Fibroblast of skin of left biceps (primary cell): ENCODE results near the gene PSMA7.
"Not testable (repeated sequence)": the region's sequence is repeated elsewhere in the genome, so short reads cannot be mapped to it uniquely, and the experiment has no call there.

Experiments
- DNase-seq, 2 experiments: peaks; one replicate each; pipeline ENCODE4 v3.0.0-alpha.2; 2013; ENCODE audit warnings: low read depth in 2 of 2

PSMA7 gene

GRCh38 chr20:62155428-62156253 is 12.4 kb upstream of the PSMA7 start:
- DNase-seq = no peak

DNA sequence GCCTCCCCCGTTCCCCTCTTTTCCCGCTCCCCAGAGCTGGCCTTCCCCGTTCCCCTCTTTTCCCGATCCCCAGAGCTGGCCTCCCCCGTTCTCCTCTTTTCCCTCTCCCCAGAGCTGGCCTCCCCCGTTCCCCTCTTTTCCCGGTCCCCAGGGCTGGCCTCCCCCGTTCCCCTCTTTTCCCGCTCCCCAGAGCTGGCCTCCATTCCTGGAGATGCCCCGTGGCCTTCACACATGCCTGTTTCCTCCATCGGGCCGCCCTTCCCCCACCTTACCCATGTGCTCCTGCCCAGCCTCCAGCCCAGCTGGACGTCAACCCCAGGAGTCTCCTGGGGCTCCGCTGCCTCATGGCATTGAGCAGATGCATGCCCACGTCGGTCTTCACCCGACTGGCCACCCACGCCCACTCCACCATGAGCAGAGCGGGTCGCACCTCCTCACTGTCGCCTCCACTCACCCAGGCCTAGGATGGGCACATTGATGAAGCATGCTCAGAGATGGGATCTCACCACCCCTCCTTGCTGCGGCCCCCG is 8.7 kb upstream of the PSMA7 start:
- DNase-seq = no peak

DNA sequence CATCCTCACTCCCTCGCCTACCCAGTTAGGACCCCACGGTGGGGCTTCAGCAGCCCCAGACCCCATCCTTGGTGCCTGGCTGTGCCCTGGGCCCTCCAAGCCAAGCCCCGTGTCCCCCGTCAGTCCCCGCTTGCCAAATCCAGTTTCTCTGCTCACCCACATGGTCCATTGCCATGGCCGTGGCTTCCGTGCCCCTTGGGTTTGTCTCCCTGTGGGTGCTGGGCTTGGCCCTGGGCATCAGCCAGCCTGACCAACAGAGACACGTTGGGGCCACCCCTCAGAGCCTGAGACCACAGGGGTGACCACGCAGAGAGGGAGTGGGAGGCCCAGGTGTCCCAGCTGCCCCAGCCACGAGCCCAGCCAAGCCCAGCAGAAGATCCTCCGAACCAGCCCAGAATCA is 8.0 kb upstream of the PSMA7 start:
- no peak for DNase-seq

- DNase-seq = no peak
Measured at GRCh38 chr20:62150310-62150575, 7.0 kb upstream of the PSMA7 start.

- DNase-seq = no peak
Measured at GRCh38 chr20:62149532-62150309, 6.5 kb upstream of the PSMA7 start.

DNA sequence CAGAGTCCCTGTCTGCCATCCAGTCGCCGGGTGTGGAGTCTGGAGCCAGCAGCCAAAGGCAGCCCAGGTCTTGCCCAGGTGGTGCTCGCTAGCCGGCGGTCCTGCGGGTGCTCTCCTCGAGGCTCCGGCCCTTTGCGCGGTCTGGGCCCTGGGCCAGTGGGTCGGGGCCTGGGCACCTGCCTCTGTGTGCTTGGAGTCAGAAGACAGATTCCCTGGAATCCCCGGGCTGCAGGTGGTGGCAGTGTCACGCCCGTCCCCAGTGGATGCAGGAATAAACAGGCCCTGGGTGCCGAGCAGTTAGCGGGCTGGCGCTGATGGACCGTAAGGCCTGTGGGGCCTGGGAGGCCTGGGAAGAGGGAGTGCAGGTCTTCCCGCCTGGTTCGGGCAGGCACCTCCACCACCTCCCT is 5.7 kb upstream of the PSMA7 start:
- no peak for DNase-seq

- not testable (repeated sequence) for DNase-seq
Measured at GRCh38 chr20:62148383-62148782, 5.2 kb upstream of the PSMA7 start.

- no peak for DNase-seq
Measured at GRCh38 chr20:62147528-62147927, 4.3 kb upstream of the PSMA7 start.

DNA sequence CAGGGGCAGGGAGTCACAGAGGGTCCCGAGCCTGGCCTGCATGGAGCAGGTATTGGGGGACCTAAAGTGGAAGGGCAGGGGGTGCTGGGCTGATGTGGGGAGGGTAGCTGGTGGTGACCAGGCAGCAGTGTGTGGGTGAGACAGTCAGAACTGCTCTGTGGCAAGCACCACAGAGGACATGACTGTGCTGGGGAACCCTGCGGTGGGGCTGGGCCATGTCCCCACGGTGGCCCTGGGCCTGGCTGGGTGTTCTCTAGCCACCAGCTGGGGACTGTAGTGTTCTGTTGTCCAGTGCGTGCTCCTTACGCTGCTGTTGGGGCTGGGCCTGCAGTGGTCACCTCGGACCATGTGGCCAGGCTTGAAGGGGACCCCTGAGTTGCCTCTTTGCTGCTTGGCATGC is 3.9 kb upstream of the PSMA7 start:
- no peak for DNase-seq

GRCh38 chr20:62146019-62146755 is 3.0 kb upstream of the PSMA7 start:
- DNase-seq = no peak

GRCh38 chr20:62145688-62146018 is 2.5 kb upstream of the PSMA7 start:
- no peak for DNase-seq

DNA sequence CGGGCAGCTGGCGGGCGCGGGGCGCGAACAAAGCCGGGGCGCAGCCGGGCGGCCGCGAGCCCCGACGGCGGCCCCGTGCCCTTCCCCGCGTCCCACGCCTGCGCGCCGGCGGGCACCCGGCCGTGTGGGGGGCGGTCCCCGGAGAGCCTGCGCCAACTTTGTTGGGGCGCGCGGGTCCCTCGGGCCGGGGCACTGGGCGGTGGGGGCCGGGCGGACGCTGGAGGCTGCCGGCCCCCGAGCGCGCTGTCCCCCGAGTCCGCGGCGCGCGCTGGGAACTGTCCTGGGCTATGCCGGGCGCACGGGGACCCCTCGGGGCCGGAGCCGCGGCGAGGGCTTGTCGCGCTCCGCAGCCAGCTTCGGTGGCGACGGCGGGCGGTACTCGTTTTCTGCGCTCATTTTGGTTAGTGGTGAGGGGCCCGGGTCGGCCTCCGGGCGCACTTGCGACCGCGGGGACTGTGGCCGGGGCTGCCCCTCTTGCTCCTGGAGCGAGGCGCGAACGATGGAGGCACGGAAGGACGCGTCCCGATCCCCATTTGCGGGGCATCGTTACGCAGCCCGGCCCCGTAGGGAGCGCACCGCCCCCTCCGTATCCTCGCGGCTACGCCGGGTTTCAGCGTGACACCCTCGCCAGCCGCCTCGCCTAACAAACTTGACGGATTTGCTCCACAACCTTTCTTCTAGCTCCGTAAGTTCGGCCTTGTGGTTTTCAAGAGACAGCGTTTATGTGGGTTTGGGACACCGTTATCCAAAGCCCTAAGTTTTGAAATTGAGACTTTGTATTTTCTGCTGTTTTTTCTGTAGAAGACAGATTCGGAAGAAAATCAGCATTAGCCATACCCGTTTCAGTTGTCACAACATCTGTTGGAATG is 997 bp upstream of the PSMA7 start:
- DNase-seq = no peak

GRCh38 chr20:62142252-62143080 is 728 bp downstream of the PSMA7 start:
- DNase-seq = no peak

- DNase-seq = no peak
Measured at GRCh38 chr20:62141397-62142251, 1.6 kb downstream of the PSMA7 start.

DNA sequence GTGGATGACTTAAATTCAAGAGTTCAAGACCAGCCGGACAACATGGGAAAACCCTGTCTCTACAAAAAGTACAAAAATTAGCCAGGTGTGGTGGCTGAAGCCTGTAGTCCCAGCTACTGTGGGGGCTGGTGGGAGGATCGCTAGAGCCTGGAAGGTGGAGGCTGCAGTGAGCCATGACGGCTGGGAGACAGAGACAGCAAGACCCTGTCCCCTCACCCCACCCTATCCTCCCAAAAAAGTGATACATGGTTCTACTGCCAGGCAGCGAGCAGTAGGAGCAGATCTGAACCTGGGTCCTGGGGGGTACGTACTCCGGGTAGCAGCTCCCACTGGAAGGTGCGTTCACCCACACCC is 2.2 kb downstream of the PSMA7 start:
- DNase-seq = no peak

- no peak for DNase-seq
Measured at GRCh38 chr20:62139636-62140035, 3.6 kb downstream of the PSMA7 start.

DNA sequence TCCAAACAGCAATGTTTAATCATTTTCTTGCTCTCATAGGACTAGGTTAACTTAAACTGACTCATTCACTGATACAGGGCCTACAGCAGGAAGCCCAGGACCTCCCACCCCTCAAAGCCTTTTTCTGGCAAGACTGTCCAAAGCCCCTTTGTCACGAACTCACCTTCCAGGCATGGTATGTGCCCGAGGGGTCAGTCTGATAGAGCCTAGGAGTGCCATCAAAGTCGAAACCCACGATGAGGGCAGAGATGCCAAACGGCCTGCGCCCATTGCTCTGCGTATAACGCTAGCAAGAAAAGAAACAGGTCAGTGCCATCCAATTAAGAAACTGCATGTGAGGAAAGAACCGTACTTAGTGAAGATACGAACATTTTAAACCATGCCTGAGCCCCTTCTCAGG is 4.3 kb downstream of the PSMA7 start:
- no peak for DNase-seq

DNA sequence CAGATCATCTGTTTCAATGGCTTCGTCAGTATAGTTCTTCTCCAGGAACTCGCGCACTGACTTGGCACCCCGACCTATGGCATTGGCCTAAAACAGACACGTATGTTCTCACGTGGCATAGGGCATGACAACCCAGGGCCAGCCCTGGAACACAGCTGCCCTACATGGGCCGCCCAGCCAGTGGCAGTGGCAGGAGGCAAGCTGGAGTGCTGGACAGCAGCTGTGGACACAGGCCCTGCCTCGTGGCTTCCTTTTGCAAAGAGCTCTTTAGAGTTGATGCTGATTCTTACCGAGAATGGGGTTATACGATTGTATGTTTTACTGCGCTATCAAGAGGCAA is 5.0 kb downstream of the PSMA7 start:
- no peak for DNase-seq

DNA sequence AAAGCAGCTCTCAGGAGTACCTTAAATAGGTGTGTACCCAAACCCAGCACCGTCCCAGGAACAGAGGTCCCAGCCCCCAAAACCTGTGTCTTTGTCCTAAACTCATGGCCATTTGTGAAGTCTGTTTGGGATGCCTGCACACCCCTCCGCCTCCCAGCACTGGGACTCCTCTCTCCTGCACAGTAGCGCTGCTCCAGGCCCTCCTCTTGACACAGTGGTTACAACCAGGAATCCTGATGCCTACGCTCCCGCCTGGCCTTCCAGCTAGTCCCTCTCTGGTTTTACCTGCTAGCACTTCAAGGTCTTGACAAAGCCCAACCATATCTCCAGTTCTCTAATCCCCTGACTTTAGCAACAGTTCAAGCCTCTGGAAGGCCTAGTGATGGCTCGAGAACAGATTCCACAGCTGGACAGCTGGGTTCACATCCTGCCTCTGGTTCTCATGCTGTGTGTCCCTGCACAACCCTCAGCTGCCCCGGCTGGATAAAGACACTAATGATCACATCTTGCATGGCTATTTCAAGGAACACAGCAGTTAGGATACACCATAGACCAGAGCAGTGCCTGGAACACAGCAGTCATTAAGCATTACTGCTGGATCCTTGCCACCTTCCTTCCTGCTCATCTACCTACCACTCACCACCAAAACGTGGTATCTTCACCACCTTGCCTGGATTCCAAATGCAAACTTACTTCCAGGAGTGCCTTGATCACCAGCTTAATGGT is 5.6 kb downstream of the PSMA7 start:
- DNase-seq = no peak

DNA sequence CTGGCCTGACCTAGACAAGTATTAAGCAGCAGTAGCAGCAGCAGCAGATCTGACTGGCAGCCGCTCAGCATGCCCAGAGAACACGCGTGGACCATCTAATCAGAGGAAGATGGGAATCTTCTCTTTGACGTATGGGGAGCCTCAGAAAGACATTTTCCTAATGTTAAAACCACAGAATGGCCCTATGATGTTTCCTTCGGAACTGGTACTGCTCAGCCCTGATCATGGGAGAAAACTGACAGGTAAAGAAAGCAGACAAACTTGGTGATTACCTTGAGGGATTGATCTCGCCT is 6.2 kb downstream of the PSMA7 start:
- DNase-seq = no peak
